ENCODE measurements around the gene MESP2. TPM values are rescaled to one million over a fixed set of nuclear protein-coding genes. Genes with fewer than 3 reads are reported as not detected.
A peak's percentile ranks its signal among the peaks of the same experiment; 100 is the strongest.

The MESP2 gene
- total and polyA plus RNA-seq, 2 experiments from 2014 or later = 0.30 TPM; not detected in 1

DNA sequence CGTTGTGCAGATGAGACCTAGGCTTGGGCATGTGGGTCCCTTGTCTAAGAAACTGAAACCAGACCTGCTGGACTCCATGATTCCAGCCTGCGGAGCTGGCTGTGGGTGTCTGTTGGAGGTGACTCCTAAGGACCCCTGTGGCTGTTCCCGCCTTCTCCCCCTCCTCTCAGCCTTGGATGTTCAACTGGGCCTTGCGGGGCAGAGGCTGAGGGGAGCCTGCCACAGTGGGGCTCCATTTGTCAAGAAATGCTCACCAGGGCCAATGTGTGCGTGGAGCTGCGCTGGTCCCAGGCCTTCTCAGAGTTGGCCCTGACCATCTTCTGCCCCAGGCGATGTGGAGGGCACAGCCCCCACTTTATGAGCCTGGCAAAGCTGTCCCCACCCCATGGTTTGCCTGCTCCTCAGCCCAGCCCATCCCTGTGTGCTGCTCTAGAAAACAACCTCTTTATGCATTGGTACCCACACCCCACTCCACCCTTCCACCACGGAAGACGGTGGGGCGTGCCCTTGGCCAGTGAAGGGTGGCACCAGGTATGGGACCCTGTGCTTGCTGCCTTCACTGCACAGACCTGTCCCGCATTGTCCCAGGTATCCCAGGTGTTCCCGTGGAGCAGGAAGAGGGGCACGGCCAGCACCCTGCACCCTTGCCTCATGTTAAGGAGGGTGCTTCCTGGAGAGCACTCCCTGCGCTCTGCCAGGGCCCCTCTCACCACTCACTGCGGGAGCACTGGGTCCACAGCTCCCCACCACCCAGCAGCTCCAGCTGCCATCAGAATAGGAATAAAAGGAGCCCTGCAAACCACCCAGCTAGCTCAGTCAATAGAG is 7.9 kb downstream of the MESP2 start:
- WGBS (ENCODE audit: low lambda C conversion rate, missing lambda C conversion rate) = 84% methylated on average over 15 of the region's 15 CpGs
- H3K9me2 ChIP-seq (replicated peaks; ENCODE audit: insufficient read depth) = no peaks in the 10 kb centered on the region
- H3K4me1 ChIP-seq (ENCODE audit: insufficient read depth) = peaks cover 34% of the 10 kb centered on the region
- H2AFZ ChIP-seq = no peak overlapping the region
- TF ChIP-seq, protein P1, sequence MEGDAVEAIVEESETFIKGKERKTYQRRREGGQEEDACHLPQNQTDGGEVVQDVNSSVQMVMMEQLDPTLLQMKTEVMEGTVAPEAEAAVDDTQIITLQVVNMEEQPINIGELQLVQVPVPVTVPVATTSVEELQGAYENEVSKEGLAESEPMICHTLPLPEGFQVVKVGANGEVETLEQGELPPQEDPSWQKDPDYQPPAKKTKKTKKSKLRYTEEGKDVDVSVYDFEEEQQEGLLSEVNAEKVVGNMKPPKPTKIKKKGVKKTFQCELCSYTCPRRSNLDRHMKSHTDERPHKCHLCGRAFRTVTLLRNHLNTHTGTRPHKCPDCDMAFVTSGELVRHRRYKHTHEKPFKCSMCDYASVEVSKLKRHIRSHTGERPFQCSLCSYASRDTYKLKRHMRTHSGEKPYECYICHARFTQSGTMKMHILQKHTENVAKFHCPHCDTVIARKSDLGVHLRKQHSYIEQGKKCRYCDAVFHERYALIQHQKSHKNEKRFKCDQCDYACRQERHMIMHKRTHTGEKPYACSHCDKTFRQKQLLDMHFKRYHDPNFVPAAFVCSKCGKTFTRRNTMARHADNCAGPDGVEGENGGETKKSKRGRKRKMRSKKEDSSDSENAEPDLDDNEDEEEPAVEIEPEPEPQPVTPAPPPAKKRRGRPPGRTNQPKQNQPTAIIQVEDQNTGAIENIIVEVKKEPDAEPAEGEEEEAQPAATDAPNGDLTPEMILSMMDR (IDR thresholded peaks at IDR 0.05; ENCODE audit: poor library complexity) = no peak
- TF ChIP-seq EZH2phosphoT487 (IDR thresholded peaks at IDR 0.05; ENCODE audit: low read depth, severe bottlenecking, unreplicated experiment) = no peak
- TF ChIP-seq EZH2 (IDR thresholded peaks at IDR 0.05; ENCODE audit: borderline replicate concordance) = no peak
- H3K27me3 ChIP-seq = no peaks in the 10 kb centered on the region
- H3K27ac ChIP-seq = peak overlapping the region; percentile 76
- H4K20me1 ChIP-seq (ENCODE audit: insufficient read depth, poor library complexity, severe bottlenecking) = no peaks in the 10 kb centered on the region
- H3K4me2 ChIP-seq = peak overlapping the region; percentile 54
- no peaks in the 10 kb centered on the region for H3K79me2 ChIP-seq
- peaks cover 3% of the 10 kb centered on the region for H3K9me3 ChIP-seq (ENCODE audit: low read depth)
- H3K36me3 ChIP-seq (replicated peaks; ENCODE audit: insufficient read depth, low read depth) = no peaks in the 10 kb centered on the region
- no peak for DNase-seq (ENCODE audit: low spot score)
- H3K4me3 ChIP-seq = no peak overlapping the region

- 89% methylated on average over 7 of the region's 7 CpGs for WGBS (ENCODE audit: low lambda C conversion rate, missing lambda C conversion rate)
- Histone ChIP-seq H3K36me3 (replicated peaks; ENCODE audit: insufficient read depth, low read depth) (no peaks in the 10 kb centered on the region), H3K27me3 (no peaks in the 10 kb centered on the region), H3K4me2 (no peak overlapping the region), H3K79me2 (no peaks in the 10 kb centered on the region), H3K9me3 (ENCODE audit: low read depth) (peaks cover 3% of the 10 kb centered on the region), H3K9me2 (replicated peaks; ENCODE audit: insufficient read depth) (no peaks in the 10 kb centered on the region), H3K4me3 (no peak overlapping the region), H3K27ac (peak overlapping the region; percentile 76), H3K4me1 (ENCODE audit: insufficient read depth) (peaks cover 34% of the 10 kb centered on the region), H4K20me1 (ENCODE audit: insufficient read depth, poor library complexity, severe bottlenecking) (no peaks in the 10 kb centered on the region), H2AFZ (no peak overlapping the region)
- no peak for DNase-seq (ENCODE audit: low spot score)
- no peak for TF ChIP-seq EZH2phosphoT487 (IDR thresholded peaks at IDR 0.05; ENCODE audit: low read depth, severe bottlenecking, unreplicated experiment)
- TF ChIP-seq EZH2 (IDR thresholded peaks at IDR 0.05; ENCODE audit: borderline replicate concordance) = no peak
- TF ChIP-seq, protein P1 (IDR thresholded peaks at IDR 0.05; ENCODE audit: poor library complexity) = no peak
These were observed 8.5 kb downstream of the MESP2 start for GRCh38 chr15:89784686-89784960.

DNA sequence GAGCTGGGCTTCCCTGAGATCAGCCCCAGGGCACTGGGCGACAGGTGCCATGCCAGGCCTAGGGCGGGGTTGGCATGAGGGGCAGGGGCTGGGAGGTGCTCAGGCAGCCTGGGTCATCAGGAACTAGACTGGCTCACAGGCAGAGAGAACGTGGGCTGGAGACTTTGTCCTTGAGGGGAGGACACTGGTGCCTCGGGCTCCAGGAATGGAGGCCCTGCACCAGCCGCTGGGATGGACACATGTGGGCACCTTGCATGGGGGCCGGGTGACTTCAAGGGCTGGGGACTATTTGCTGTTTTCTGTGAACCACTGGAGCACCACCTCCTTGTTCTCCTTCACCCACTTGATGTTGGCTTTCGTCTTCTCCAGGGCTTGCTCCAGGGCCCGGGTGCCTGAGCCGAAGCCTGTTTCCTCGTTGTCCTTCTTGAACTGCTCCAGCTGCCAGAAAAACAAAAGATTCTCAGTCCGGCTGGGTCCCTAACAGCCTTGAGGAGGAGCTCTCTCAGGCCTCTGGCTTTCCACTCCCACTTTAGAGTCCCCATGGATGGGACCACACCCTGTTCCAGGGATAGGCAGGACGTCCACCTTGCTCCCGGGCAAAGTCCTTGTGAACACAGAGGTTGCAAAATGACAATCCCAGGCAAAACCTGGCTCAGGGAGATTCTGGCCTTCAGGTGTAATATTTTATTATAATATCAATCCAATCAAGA is 9.1 kb downstream of the MESP2 start:
- H3K27me3 ChIP-seq = no peaks in the 10 kb centered on the region
- no peak overlapping the region for H2AFZ ChIP-seq
- H3K27ac ChIP-seq = peak overlapping the region; percentile 76
- no peaks in the 10 kb centered on the region for H4K20me1 ChIP-seq (ENCODE audit: insufficient read depth, poor library complexity, severe bottlenecking)
- no peaks in the 10 kb centered on the region for H3K9me2 ChIP-seq (replicated peaks; ENCODE audit: insufficient read depth)
- WGBS (ENCODE audit: low lambda C conversion rate, missing lambda C conversion rate) = 69% methylated on average over 13 of the region's 13 CpGs
- DNase-seq (ENCODE audit: low spot score) = peak; percentile 73
- H3K4me1 ChIP-seq (ENCODE audit: insufficient read depth) = peaks cover 34% of the 10 kb centered on the region
- H3K36me3 ChIP-seq (replicated peaks; ENCODE audit: insufficient read depth, low read depth) = no peaks in the 10 kb centered on the region
- TF ChIP-seq EZH2phosphoT487 (IDR thresholded peaks at IDR 0.05; ENCODE audit: low read depth, severe bottlenecking, unreplicated experiment) = no peak
- TF ChIP-seq EZH2 (IDR thresholded peaks at IDR 0.05; ENCODE audit: borderline replicate concordance) = no peak
- TF ChIP-seq, protein P1 (IDR thresholded peaks at IDR 0.05; ENCODE audit: poor library complexity) = no peak
- H3K4me2 ChIP-seq = peak overlapping the region; percentile 6
- peaks cover 3% of the 10 kb centered on the region for H3K9me3 ChIP-seq (ENCODE audit: low read depth)
- H3K79me2 ChIP-seq = no peaks in the 10 kb centered on the region
- no peak overlapping the region for H3K4me3 ChIP-seq

Data from hepatocyte (in vitro differentiated cells).